Measurements from ENCODE around the gene TRPM3. TPM values are rescaled to one million over a fixed set of nuclear protein-coding genes. Genes with fewer than 3 reads are reported as not detected.

Gene TRPM3
- total and polyA plus RNA-seq, 4 donors: 0.07 to 0.89 (median 0.67) TPM

DNA sequence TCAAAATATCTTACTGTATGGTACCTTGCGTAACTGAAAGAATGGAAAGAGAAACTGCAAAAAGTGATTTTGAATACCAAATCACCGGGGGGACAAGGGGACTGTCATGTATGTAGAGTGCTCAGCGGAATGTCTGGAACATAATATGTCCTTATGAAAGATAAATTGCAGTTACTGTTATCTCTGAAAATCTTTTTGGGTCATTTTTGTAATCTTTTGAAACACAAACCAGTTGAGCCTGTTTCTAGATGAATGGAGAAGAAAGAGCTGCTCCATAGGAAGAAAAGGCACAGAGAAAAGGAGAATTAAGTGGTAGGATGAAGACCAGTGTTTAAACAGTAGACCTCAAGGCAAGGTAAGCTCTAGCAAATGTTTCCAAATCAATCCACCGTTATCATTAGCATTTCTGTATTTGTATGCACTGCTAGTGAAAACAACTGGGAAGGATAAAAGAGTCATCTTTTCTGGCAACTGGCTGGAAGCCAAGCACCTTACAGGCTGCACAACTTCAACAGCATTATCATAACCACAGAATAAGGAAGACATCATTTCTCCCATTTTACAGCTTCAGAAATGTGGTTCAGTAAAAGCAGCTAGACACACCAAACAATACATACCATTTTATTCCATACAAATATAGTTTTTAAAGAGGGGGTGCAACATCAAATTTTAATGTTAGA, 158.5 kb downstream of the TRPM3 start:
- Histone ChIP-seq H3K36me3 (ENCODE audit: control insufficient read depth in 4 of 4, insufficient read depth in 3 of 4, low read depth in 1 of 4, low read length in 3 of 4) (no peaks in the 10 kb centered on the region), H3K4me3 (ENCODE audit: low read depth in 1 of 3, low read length in 3 of 3) (no peak overlapping the region), H3K9me3 (ENCODE audit: control insufficient read depth in 4 of 4, low read length in 3 of 4) (no peaks in the 10 kb centered on the region), H3K4me1 (ENCODE audit: control insufficient read depth in 4 of 4, insufficient read depth in 4 of 4, low read length in 3 of 4) (peaks cover 2 to 14% (median 8%) of the 10 kb centered on the region in 4 donors), H3K27ac (ENCODE audit: low read depth in 1 of 2, low read length in 2 of 2) (no peak overlapping the region), H3K27me3 (ENCODE audit: control insufficient read depth in 4 of 4, insufficient read depth in 4 of 4, low read length in 3 of 4) (no peaks in the 10 kb centered on the region), H3K9ac (ENCODE audit: low read depth in 1 of 2, low read length in 2 of 2) (no peak overlapping the region)
- DNase-seq (ENCODE audit: low spot score): no peak
- 79% methylated on average over 4 of the region's 4 CpGs for WGBS
- TF ChIP-seq HNF4A (conservative IDR thresholded peaks at IDR 0.05) (no peak), FOXA2 (IDR thresholded peaks at IDR 0.05) (no peak), RAD21 (IDR thresholded peaks at IDR 0.05) (no peak), EGR1 (IDR thresholded peaks at IDR 0.05; ENCODE audit: low read depth in 2 of 2) (no peak), SP1 (IDR thresholded peaks at IDR 0.05) (no peak)
- TF ChIP-seq, protein P1, sequence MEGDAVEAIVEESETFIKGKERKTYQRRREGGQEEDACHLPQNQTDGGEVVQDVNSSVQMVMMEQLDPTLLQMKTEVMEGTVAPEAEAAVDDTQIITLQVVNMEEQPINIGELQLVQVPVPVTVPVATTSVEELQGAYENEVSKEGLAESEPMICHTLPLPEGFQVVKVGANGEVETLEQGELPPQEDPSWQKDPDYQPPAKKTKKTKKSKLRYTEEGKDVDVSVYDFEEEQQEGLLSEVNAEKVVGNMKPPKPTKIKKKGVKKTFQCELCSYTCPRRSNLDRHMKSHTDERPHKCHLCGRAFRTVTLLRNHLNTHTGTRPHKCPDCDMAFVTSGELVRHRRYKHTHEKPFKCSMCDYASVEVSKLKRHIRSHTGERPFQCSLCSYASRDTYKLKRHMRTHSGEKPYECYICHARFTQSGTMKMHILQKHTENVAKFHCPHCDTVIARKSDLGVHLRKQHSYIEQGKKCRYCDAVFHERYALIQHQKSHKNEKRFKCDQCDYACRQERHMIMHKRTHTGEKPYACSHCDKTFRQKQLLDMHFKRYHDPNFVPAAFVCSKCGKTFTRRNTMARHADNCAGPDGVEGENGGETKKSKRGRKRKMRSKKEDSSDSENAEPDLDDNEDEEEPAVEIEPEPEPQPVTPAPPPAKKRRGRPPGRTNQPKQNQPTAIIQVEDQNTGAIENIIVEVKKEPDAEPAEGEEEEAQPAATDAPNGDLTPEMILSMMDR (IDR thresholded peaks at IDR 0.05; ENCODE audit: low read depth, low read length, missing input control): no peak
- TF ChIP-seq, protein P2, sequence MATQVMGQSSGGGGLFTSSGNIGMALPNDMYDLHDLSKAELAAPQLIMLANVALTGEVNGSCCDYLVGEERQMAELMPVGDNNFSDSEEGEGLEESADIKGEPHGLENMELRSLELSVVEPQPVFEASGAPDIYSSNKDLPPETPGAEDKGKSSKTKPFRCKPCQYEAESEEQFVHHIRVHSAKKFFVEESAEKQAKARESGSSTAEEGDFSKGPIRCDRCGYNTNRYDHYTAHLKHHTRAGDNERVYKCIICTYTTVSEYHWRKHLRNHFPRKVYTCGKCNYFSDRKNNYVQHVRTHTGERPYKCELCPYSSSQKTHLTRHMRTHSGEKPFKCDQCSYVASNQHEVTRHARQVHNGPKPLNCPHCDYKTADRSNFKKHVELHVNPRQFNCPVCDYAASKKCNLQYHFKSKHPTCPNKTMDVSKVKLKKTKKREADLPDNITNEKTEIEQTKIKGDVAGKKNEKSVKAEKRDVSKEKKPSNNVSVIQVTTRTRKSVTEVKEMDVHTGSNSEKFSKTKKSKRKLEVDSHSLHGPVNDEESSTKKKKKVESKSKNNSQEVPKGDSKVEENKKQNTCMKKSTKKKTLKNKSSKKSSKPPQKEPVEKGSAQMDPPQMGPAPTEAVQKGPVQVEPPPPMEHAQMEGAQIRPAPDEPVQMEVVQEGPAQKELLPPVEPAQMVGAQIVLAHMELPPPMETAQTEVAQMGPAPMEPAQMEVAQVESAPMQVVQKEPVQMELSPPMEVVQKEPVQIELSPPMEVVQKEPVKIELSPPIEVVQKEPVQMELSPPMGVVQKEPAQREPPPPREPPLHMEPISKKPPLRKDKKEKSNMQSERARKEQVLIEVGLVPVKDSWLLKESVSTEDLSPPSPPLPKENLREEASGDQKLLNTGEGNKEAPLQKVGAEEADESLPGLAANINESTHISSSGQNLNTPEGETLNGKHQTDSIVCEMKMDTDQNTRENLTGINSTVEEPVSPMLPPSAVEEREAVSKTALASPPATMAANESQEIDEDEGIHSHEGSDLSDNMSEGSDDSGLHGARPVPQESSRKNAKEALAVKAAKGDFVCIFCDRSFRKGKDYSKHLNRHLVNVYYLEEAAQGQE (IDR thresholded peaks at IDR 0.05): no peak

DNA sequence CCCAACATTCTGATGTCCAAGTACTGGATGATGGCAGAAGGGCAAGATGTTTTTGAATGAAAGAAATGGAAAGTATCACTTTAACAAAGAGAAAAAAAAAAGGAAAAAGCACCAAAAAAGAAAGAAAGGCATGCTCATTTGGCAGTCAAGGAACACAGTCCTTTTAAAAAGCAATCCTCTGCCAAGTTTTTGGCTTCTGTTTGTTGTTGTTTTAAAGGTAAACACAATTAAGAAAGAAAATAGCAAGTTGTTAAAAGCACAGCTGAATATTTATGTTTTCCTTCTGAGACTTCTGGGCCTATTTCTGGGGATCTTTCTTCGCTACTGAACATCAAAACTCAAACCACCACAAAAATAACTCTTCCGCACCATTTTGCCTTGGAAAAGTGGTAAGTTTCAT, 162.1 kb downstream of the TRPM3 start:
- WGBS: 93% methylated on average over 2 of the region's 2 CpGs
- DNase-seq (ENCODE audit: low spot score): no peak
- H3K9ac ChIP-seq (ENCODE audit: low read depth in 1 of 2, low read length in 2 of 2): no peak overlapping the region
- H3K9me3 ChIP-seq (ENCODE audit: control insufficient read depth in 4 of 4, low read length in 3 of 4): no peaks in the 10 kb centered on the region
- TF ChIP-seq GABPA (IDR thresholded peaks at IDR 0.05 in 1 of 2, conservative IDR thresholded peaks at IDR 0.05 in 1 of 2) (no peak), FOXA2 (IDR thresholded peaks at IDR 0.05) (no peak)
- TF ChIP-seq, protein P3, sequence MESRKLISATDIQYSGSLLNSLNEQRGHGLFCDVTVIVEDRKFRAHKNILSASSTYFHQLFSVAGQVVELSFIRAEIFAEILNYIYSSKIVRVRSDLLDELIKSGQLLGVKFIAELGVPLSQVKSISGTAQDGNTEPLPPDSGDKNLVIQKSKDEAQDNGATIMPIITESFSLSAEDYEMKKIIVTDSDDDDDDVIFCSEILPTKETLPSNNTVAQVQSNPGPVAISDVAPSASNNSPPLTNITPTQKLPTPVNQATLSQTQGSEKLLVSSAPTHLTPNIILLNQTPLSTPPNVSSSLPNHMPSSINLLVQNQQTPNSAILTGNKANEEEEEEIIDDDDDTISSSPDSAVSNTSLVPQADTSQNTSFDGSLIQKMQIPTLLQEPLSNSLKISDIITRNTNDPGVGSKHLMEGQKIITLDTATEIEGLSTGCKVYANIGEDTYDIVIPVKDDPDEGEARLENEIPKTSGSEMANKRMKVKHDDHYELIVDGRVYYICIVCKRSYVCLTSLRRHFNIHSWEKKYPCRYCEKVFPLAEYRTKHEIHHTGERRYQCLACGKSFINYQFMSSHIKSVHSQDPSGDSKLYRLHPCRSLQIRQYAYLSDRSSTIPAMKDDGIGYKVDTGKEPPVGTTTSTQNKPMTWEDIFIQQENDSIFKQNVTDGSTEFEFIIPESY (IDR thresholded peaks at IDR 0.05): no peak
- TF ChIP-seq, protein P1 (IDR thresholded peaks at IDR 0.05; ENCODE audit: low read depth, low read length, missing input control): no peak
- no peak overlapping the region for H3K27ac ChIP-seq (ENCODE audit: low read depth in 1 of 2, low read length in 2 of 2)
- no peak overlapping the region for H3K4me3 ChIP-seq (ENCODE audit: low read depth in 1 of 3, low read length in 3 of 3)
- H3K36me3 ChIP-seq (ENCODE audit: control insufficient read depth in 4 of 4, insufficient read depth in 3 of 4, low read depth in 1 of 4, low read length in 3 of 4): no peaks in the 10 kb centered on the region
- peaks cover 2 to 14% (median 8%) of the 10 kb centered on the region in 4 donors for H3K4me1 ChIP-seq (ENCODE audit: control insufficient read depth in 4 of 4, insufficient read depth in 4 of 4, low read length in 3 of 4)
- H3K27me3 ChIP-seq (ENCODE audit: control insufficient read depth in 4 of 4, insufficient read depth in 4 of 4, low read length in 3 of 4): no peaks in the 10 kb centered on the region

All from liver (tissue), 9 donors.